ENCODE results near the gene MEX3C. TPM values are rescaled to one million over a fixed set of nuclear protein-coding genes. Genes with fewer than 3 reads are reported as not detected.

The MEX3C gene
- polyA plus RNA-seq, 1 of the 3 experiments (the other 2 are of a cell fraction), result 25.1 TPM

- Histone ChIP-seq H3K36me3 (replicated peaks in 1 of 2; ENCODE audit: control insufficient read depth in 1 of 2, insufficient read depth in 2 of 2, low read length in 1 of 2) (peaks cover 22 to 25% of the 10 kb centered on the region in 2 experiments), H4K20me1 (ENCODE audit: insufficient read depth) (peaks cover 39% of the 10 kb centered on the region), H3K9ac (no peak overlapping the region), H2AFZ (ENCODE audit: low read depth) (no peak overlapping the region), H3K27me3 (ENCODE audit: insufficient read depth) (no peaks in the 10 kb centered on the region), H3K9me3 (no peaks in the 10 kb centered on the region), H3K4me2 (no peak overlapping the region), H3K4me1 (ENCODE audit: control insufficient read depth in 1 of 2, insufficient read depth in 2 of 2, low read depth in 1 of 2, low read length in 1 of 2) (no peaks in the 10 kb centered on the region; a peak in 2 of 4 replicates), H3K9me2 (no peaks in the 10 kb centered on the region), H3K27ac (ENCODE audit: low read depth in 2 of 2, low read length in 1 of 2) (no peak overlapping the region), H3F3A (replicated peaks; ENCODE audit: insufficient read depth) (peaks cover 4% of the 10 kb centered on the region), H3K4me3 (ENCODE audit: low read depth in 2 of 2, low read length in 1 of 2) (no peak overlapping the region), H3K79me2 (ENCODE audit: insufficient read depth) (peaks cover 37% of the 10 kb centered on the region)
- CTCF ChIA-PET, result interaction anchor here (0.9 kb wide), 1 partner anchor 26 kb away, joined by 3 read pairs; no protein-coding TSS in a partner anchor
- no peak for DNase-seq
- 96% methylated on average over 3 of the region's 3 CpGs for WGBS (ENCODE audit: low lambda C conversion rate)
- TF ChIP-seq SMC3 (IDR thresholded peaks at IDR 0.05; ENCODE audit: low read depth, low read length) (no peak), RAD21 (IDR thresholded peaks at IDR 0.05; ENCODE audit: low read length) (no peak), ELF1 (IDR thresholded peaks at IDR 0.05) (no peak), CHD2 (IDR thresholded peaks at IDR 0.05; ENCODE audit: low read length, partially characterized antibody) (no peak), RFX5 (IDR thresholded peaks at IDR 0.05; ENCODE audit: low read length) (no peak), FOXM1 (IDR thresholded peaks at IDR 0.05; ENCODE audit: low read depth) (no peak), GABPA (IDR thresholded peaks at IDR 0.05; ENCODE audit: low read depth) (no peak)
- TF ChIP-seq, protein P1, sequence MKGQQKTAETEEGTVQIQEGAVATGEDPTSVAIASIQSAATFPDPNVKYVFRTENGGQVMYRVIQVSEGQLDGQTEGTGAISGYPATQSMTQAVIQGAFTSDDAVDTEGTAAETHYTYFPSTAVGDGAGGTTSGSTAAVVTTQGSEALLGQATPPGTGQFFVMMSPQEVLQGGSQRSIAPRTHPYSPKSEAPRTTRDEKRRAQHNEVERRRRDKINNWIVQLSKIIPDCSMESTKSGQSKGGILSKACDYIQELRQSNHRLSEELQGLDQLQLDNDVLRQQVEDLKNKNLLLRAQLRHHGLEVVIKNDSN (IDR thresholded peaks at IDR 0.05; ENCODE audit: borderline replicate concordance, low read depth), result no peak
- TF ChIP-seq, protein P2, sequence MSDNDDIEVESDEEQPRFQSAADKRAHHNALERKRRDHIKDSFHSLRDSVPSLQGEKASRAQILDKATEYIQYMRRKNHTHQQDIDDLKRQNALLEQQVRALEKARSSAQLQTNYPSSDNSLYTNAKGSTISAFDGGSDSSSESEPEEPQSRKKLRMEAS (IDR thresholded peaks at IDR 0.05; ENCODE audit: low read depth), result no peak
- POLR2A ChIA-PET, result no interaction called here
Measured at GRCh38 chr18:51170664-51171063, 26.8 kb downstream of the MEX3C start.

DNA sequence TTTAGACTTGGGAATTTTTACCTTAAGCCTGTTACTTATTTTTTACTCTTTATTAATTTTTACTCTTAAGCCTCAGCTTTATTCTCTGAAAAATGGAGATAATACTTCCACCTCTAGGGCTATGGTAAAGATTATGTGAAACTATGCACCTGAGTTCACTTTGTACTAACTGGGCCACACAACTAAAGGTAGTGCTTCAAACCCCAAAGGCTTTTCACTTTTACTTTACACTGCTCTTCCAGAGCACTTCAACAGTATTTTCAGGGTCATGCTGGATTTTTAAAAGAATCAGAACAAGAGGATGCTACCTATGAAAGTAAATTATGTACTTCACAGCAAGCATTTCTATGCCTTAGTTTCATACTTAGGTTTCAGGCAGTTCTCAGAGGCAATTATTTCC, 27.8 kb downstream of the MEX3C start:
- peaks cover 4% of the 10 kb centered on the region for H3F3A ChIP-seq (replicated peaks; ENCODE audit: insufficient read depth)
- H3K9ac ChIP-seq, result no peak overlapping the region
- POLR2A ChIA-PET, result no interaction called here

More for the DNA sequence above, 27.8 kb downstream of the MEX3C start:
- no peak for TF ChIP-seq RFX5 (IDR thresholded peaks at IDR 0.05; ENCODE audit: low read length)
- no peak for TF ChIP-seq TAF1 (IDR thresholded peaks at IDR 0.05; ENCODE audit: borderline replicate concordance, low read depth, low read length)
- no peak for TF ChIP-seq ELF1 (IDR thresholded peaks at IDR 0.05)
- TF ChIP-seq CHD2 (IDR thresholded peaks at IDR 0.05; ENCODE audit: low read length, partially characterized antibody), result no peak
- TF ChIP-seq SIN3A (IDR thresholded peaks at IDR 0.05; ENCODE audit: borderline replicate concordance, low read depth, low read length), result no peak
- TF ChIP-seq FOXM1 (IDR thresholded peaks at IDR 0.05; ENCODE audit: low read depth), result no peak
- TF ChIP-seq RAD21 (IDR thresholded peaks at IDR 0.05; ENCODE audit: low read length), result no peak
- TF ChIP-seq FOSL2 (IDR thresholded peaks at IDR 0.05; ENCODE audit: borderline replicate concordance, low read depth), result no peak
- H3K4me1 ChIP-seq (ENCODE audit: control insufficient read depth in 1 of 2, insufficient read depth in 2 of 2, low read depth in 1 of 2, low read length in 1 of 2), result no peaks in the 10 kb centered on the region; a peak in 2 of 4 replicates
- no peak overlapping the region for H2AFZ ChIP-seq (ENCODE audit: low read depth)
- H3K27ac ChIP-seq (ENCODE audit: low read depth in 2 of 2, low read length in 1 of 2), result no peak overlapping the region
- H3K79me2 ChIP-seq (ENCODE audit: insufficient read depth), result peaks cover 29% of the 10 kb centered on the region
- H3K9me2 ChIP-seq, result no peaks in the 10 kb centered on the region
- peaks cover 31% of the 10 kb centered on the region for H4K20me1 ChIP-seq (ENCODE audit: insufficient read depth)
- peaks cover 13 to 16% of the 10 kb centered on the region in 2 experiments for H3K36me3 ChIP-seq (replicated peaks in 1 of 2; ENCODE audit: control insufficient read depth in 1 of 2, insufficient read depth in 2 of 2, low read length in 1 of 2)
- no peaks in the 10 kb centered on the region for H3K9me3 ChIP-seq
- H3K4me2 ChIP-seq, result no peak overlapping the region
- CTCF ChIA-PET, result interaction anchor here (1.0 kb wide), 1 partner anchor 59 kb away, joined by 4 read pairs; no protein-coding TSS in a partner anchor
- no peak for DNase-seq
- H3K27me3 ChIP-seq (ENCODE audit: insufficient read depth), result no peaks in the 10 kb centered on the region
- no peak overlapping the region for H3K4me3 ChIP-seq (ENCODE audit: low read depth in 2 of 2, low read length in 1 of 2)
